ENCODE data around the gene CAPN13.

- TF ChIP-seq CTCF (IDR thresholded peaks at IDR 0.05) (no peak), POLR2A (IDR thresholded peaks at IDR 0.05) (no peak)
Observed at GRCh38 chr2:30768708-30769480, 38.4 kb downstream of the CAPN13 start.

All from Peyer's patch (tissue), 4 donors.